Measurements from ENCODE around the gene CLEC4M.
"Not testable (repeated sequence)": the region's sequence is repeated elsewhere in the genome, so short reads cannot be mapped to it uniquely, and the experiment has no call there.

Gene CLEC4M

DNA sequence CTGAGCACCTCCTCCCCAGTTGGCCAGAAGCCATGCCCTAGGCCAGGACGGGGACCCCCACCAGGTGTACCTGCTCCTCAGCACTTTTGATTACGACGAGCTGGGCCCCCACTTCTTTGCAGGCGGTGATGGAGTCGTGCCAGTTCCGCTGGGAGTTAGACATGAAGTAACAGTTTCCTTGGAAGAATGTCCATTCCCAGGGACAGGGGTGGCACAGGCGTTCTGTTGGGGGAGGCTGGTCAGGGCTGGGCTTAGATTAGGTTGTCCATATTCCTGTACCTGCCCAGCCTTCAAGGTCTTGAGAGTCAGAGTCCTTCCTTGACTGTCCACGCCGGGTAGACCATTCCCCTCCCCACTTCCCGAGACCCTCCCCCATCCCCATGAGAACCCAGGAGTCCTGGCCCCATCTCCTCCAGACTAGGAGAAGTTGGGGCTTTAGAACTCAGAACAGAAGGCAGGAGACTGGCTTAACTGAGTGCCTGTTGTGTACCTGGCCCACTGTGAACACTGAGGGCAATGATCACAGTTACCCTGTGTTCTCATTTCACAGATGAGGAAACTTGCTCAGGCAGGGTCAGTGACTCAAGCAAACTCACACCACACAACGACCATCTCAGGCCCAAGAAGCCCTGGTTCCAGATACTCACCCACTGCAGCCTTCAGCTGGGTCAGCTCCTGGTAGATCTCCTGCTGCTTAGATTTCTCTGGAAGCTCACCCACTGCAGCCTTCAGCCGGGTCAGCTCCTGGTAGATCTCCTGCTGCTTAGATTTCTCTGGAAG, 18.0 kb upstream of the CLEC4M start:
- TF ChIP-seq, protein P1, sequence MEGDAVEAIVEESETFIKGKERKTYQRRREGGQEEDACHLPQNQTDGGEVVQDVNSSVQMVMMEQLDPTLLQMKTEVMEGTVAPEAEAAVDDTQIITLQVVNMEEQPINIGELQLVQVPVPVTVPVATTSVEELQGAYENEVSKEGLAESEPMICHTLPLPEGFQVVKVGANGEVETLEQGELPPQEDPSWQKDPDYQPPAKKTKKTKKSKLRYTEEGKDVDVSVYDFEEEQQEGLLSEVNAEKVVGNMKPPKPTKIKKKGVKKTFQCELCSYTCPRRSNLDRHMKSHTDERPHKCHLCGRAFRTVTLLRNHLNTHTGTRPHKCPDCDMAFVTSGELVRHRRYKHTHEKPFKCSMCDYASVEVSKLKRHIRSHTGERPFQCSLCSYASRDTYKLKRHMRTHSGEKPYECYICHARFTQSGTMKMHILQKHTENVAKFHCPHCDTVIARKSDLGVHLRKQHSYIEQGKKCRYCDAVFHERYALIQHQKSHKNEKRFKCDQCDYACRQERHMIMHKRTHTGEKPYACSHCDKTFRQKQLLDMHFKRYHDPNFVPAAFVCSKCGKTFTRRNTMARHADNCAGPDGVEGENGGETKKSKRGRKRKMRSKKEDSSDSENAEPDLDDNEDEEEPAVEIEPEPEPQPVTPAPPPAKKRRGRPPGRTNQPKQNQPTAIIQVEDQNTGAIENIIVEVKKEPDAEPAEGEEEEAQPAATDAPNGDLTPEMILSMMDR (conservative IDR thresholded peaks at IDR 0.05; ENCODE audit: low read depth, low read length), result no peak
- no peak for DNase-seq (ENCODE audit: low read depth)

DNA sequence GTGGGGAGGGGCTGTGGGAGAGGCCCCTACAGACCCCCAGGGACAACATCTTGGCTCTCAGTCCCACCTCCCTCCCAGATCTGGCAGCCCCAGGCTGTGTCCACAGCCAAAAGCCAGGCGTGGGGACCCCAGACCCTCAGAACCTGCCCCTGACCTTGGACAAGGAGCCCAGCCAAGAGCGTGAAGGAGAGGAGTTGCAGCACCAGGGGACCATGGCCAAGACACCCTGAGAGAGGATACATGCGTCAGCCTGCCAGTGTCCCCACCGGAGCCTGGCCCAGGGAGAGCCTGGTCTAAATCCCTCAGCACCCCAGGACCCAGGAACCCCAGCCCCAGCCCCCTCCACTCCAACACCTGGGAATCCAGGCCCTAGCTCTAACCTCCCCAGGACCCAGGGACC, 16.7 kb upstream of the CLEC4M start:
- H3K4me3 ChIP-seq (ENCODE audit: low read depth, low read length); DNase-seq (ENCODE audit: low read depth): not testable (repeated sequence)

More for the DNA sequence above, 18.0 kb upstream of the CLEC4M start:
- no peak overlapping the region for H3K4me3 ChIP-seq (ENCODE audit: low read depth, low read length)

DNA sequence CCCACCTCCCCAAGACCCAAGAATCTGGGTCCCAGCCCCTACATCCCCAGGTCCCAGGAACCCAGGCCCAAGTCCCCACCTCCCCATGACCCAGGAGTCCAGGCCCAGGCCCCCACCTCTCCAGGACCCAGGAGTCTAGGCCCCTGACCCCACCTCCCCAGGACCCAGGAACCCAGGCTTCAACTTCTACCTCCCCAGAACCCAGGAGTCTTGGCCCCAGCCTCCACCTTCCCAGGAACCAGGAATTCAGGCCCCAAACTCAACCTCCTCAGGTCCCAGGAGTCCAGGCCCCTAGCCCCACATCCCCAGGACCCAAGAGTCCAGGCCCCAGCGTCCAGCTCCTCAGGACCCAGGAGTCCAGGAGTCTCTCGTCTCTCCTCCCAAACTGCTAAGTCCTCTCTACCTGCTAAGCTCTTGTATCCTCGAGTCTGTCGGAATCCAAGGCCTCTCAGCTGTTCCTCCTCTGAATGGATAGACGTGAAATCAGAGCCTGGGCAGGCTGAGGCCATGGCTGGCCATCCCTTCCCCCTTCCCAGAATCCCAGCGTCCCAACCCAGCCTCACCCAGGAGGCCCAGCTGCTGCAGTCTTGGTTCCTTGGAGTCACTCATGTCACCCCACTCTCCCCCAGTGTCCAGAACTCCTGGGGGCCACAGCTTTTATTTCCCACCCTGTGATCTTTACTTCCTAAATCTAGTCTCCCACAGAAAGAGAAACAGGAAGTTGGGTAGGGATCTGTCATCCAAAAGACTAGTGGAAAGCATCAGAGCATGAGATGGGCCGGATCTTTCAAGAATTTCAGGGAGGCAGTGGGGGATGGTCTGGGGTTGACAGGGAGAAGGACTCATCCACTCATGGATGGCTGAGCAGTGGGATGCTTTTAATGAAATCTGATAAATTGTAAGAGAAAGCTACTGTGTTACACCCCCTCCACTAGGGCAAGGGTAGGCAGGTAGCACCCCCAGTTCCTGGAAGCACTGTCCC, 15.8 kb upstream of the CLEC4M start, which contains the start of gene CD209:
Gene CD209 (minus strand): TSS at position 632 of the 982 bp plus-strand sequence. CDS start 23 bp downstream, at position 609.
- no peak within 1 kb of the TSS for H3K4me3 ChIP-seq (ENCODE audit: low read depth, low read length)
- no peak for DNase-seq (ENCODE audit: low read depth)
- TF ChIP-seq, protein P1 (conservative IDR thresholded peaks at IDR 0.05; ENCODE audit: low read depth, low read length), result no peak

DNA sequence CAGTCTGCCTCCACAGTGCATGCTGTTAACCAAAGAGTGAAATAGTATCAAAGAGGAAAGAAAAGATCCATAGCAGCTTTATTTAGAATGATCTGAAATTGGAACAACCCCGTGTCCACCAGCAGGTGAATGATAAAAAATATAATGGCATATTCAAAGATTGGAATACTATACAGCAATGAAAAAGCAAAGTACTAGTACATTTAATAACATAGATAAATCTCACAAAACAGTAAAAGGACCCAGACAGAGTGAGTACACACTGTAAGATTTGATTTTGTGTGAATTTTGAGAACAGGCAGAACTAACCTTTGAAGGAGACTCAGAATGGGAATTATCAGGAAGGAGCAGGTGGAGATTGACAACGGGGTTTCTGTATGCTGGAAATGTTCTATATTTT, 14.9 kb upstream of the CLEC4M start:
- TF ChIP-seq, protein P1 (conservative IDR thresholded peaks at IDR 0.05; ENCODE audit: low read depth, low read length), result no peak
- no peak overlapping the region for H3K4me3 ChIP-seq (ENCODE audit: low read depth, low read length)
- DNase-seq (ENCODE audit: low read depth), result no peak

DNA sequence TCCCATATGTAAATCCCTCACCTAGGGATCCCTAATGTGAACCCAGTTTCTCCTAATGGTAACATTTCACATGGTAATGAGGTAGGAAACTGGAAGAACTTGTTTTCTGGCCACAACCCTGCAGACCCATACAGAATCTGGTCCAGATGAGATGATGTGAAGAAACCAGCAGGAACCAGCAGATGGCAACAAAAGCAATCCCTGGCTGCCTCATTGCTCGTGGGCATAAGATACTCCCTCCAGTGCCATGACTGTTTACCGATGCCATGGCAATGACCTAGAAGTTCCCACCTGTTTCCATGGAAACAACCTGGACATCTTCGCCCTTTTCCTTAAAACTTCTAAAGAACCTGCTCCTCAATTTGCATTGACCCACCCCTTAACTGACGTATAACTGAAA, 14.3 kb upstream of the CLEC4M start:
- H3K4me3 ChIP-seq (ENCODE audit: low read depth, low read length), result no peak overlapping the region
- TF ChIP-seq, protein P1 (conservative IDR thresholded peaks at IDR 0.05; ENCODE audit: low read depth, low read length), result peak; percentile 28
- DNase-seq (ENCODE audit: low read depth), result peak; percentile 21

DNA sequence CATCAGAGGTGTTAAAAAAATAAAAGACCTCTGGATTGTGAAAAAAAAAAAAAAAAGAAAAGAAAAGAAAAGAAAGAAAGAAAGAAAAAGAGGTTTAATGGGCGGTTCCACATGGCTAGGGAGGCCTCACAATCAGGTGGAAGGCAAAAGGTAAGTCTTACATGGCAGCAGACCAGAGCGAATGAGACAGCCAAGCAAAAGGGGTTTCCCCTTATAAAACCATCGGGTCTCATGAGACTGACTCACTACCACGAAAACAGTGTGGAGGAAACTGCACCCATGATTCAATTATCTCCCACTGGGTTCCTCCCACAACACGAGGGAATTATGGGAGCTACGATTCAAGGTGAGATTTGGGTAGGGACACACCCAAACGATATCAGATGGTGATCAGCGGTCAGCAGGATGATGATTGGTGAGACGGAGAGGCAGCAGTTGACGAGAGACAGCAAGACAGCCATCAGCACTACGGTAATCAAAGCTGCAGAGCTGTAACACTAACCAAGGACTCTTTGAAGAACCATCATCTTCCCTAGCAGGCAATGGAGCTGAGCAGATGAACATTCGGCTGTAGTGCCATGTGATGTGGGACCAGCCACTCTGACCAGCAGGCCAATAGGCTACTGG, 11.8 kb upstream of the CLEC4M start:
- DNase-seq (ENCODE audit: low read depth), result peak; percentile 12
- no peak overlapping the region for H3K4me3 ChIP-seq (ENCODE audit: low read depth, low read length)
- TF ChIP-seq, protein P1 (conservative IDR thresholded peaks at IDR 0.05; ENCODE audit: low read depth, low read length), result no peak

DNA sequence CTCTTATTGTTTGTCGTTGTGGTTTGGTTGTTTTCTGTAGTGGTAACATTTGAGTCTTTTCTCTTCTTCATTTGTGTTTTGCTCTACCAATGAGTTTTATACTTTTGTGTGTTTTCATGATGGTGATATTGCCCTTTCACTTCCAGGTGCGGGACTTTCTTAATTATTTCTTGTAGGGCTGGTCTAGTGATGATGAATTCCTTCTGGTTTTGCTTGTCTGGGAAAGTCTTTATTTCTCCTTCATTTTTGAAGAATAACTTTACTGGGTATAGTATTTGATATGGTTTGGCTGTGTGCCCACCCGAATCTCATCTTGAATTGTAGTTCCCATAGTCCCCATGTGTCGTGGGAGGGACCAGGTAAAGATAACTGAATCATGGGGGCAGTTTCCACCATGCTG, 6.8 kb upstream of the CLEC4M start:
- DNase-seq (ENCODE audit: low read depth), result no peak
- TF ChIP-seq, protein P1 (conservative IDR thresholded peaks at IDR 0.05; ENCODE audit: low read depth, low read length), result no peak
- H3K4me3 ChIP-seq (ENCODE audit: low read depth, low read length), result no peak overlapping the region

Measured in choroid plexus epithelial cell (primary cell).